Fibroblast of gingiva (primary cell): Measurements from ENCODE around the gene KCNK2.

Experiments used
- DNase-seq: peaks from one replicate; pipeline ENCODE4 v3.0.0-alpha.2; 2011; ENCODE audit warnings: low read depth

The KCNK2 gene

GRCh38 chr1:215095524-215095923, 13.0 kb downstream of the KCNK2 start:
- DNase-seq = no peak

GRCh38 chr1:215101511-215101910, 19.0 kb downstream of the KCNK2 start:
- DNase-seq = no peak

- no peak for DNase-seq
Measured at GRCh38 chr1:215104283-215104682, 21.7 kb downstream of the KCNK2 start.

- no peak for DNase-seq
Measured at GRCh38 chr1:215106067-215106466, 23.5 kb downstream of the KCNK2 start.

GRCh38 chr1:215109171-215109570, 26.6 kb downstream of the KCNK2 start:
- no peak for DNase-seq

GRCh38 chr1:215111916-215112315, 29.4 kb downstream of the KCNK2 start:
- DNase-seq = no peak

- no peak for DNase-seq
Measured at GRCh38 chr1:215113776-215114153, 31.2 kb downstream of the KCNK2 start.

- peak; percentile 84 for DNase-seq
Measured at GRCh38 chr1:215114154-215114933, 31.8 kb downstream of the KCNK2 start.

GRCh38 chr1:215115760-215116159, 33.2 kb downstream of the KCNK2 start:
- DNase-seq = no peak

GRCh38 chr1:215118081-215118480, 35.5 kb downstream of the KCNK2 start:
- DNase-seq = no peak

GRCh38 chr1:215119056-215119455, 36.5 kb downstream of the KCNK2 start:
- no peak for DNase-seq

- peak; percentile 72 for DNase-seq
Measured at GRCh38 chr1:215119719-215120365, 37.3 kb downstream of the KCNK2 start.

GRCh38 chr1:215128504-215128903, 46.0 kb downstream of the KCNK2 start:
- no peak for DNase-seq

GRCh38 chr1:215131291-215131690, 48.8 kb downstream of the KCNK2 start:
- no peak for DNase-seq

GRCh38 chr1:215132156-215132555, 49.6 kb downstream of the KCNK2 start:
- no peak for DNase-seq

- peak; percentile 12 for DNase-seq
Measured at GRCh38 chr1:215133532-215133931, 51.0 kb downstream of the KCNK2 start.

- DNase-seq = no peak
Measured at GRCh38 chr1:215137985-215138384, 55.4 kb downstream of the KCNK2 start.

GRCh38 chr1:215140135-215140534, 57.6 kb downstream of the KCNK2 start:
- no peak for DNase-seq

GRCh38 chr1:215141460-215141859, 58.9 kb downstream of the KCNK2 start:
- DNase-seq = no peak

GRCh38 chr1:215143497-215143896, 61.0 kb downstream of the KCNK2 start:
- no peak for DNase-seq

- DNase-seq = peak; percentile 37
Measured at GRCh38 chr1:215146240-215146975, 63.9 kb downstream of the KCNK2 start.

- DNase-seq = no peak
Measured at GRCh38 chr1:215147024-215147423, 64.5 kb downstream of the KCNK2 start.
